GM21381 (cell line): Measurements from ENCODE around the gene CBX5.
"Not testable (repeated sequence)": the region's sequence is repeated elsewhere in the genome, so short reads cannot be mapped to it uniquely, and the experiment has no call there.

Source experiments
- ATAC-seq: cut with Tn5 transposase; IDR thresholded peaks from one replicate; pipeline ENCODE4 v1.9.1; 2021; ENCODE audit warnings: mild to moderate bottlenecking, moderate library complexity; ENCODE audit not compliant: unreplicated experiment

Gene CBX5

GRCh38 chr12:54272214-54272613 is 7.7 kb downstream of the CBX5 start:
- no peak for ATAC-seq

GRCh38 chr12:54270345-54270744 is 9.6 kb downstream of the CBX5 start:
- no peak for ATAC-seq

- ATAC-seq = no peak
Observed at GRCh38 chr12:54266852-54267251, 13.1 kb downstream of the CBX5 start.

- no peak for ATAC-seq
Observed at GRCh38 chr12:54265364-54265812, 14.5 kb downstream of the CBX5 start.

GRCh38 chr12:54262403-54262925 is 17.5 kb downstream of the CBX5 start:
- ATAC-seq = no peak

GRCh38 chr12:54261815-54262402 is 18.0 kb downstream of the CBX5 start:
- ATAC-seq = no peak

- ATAC-seq = no peak
Observed at GRCh38 chr12:54259194-54260011, 20.5 kb downstream of the CBX5 start.

GRCh38 chr12:54258201-54258681 is 21.7 kb downstream of the CBX5 start:
- no peak for ATAC-seq

- no peak for ATAC-seq
Observed at GRCh38 chr12:54257332-54257731, 22.6 kb downstream of the CBX5 start.

GRCh38 chr12:54253240-54253639 is 26.7 kb downstream of the CBX5 start:
- no peak for ATAC-seq

GRCh38 chr12:54251667-54252284 is 28.1 kb downstream of the CBX5 start:
- ATAC-seq = no peak

GRCh38 chr12:54249489-54249888 is 30.4 kb downstream of the CBX5 start:
- no peak for ATAC-seq

GRCh38 chr12:54246011-54246641 is 33.8 kb downstream of the CBX5 start:
- ATAC-seq = no peak

- peak; percentile 55 for ATAC-seq
Observed at GRCh38 chr12:54240971-54241588, 38.8 kb downstream of the CBX5 start.

- no peak for ATAC-seq
Observed at GRCh38 chr12:54240129-54240528, 39.8 kb downstream of the CBX5 start.

- no peak for ATAC-seq
Observed at GRCh38 chr12:54239620-54240019, 40.3 kb downstream of the CBX5 start.

- ATAC-seq = no peak
Observed at GRCh38 chr12:54238531-54238930, 41.4 kb downstream of the CBX5 start.

GRCh38 chr12:54232790-54233189 is 47.1 kb downstream of the CBX5 start:
- no peak for ATAC-seq

GRCh38 chr12:54231269-54231668 is 48.7 kb downstream of the CBX5 start:
- not testable (repeated sequence) for ATAC-seq

- ATAC-seq = no peak
Observed at GRCh38 chr12:54230555-54230954, 49.4 kb downstream of the CBX5 start.
